Right lobe of liver (tissue), 4 donors: ENCODE measurements around the gene EIF4G1.

Source experiments
- POLR2A ChIP-seq: fragments of 450-650 bp; IDR thresholded peaks from one replicate; pipeline ENCODE4 v1.6.1; 2017; ENCODE audit warnings: antibody characterized with exemption, mild to moderate bottlenecking
- TF ChIP-seq, protein P1 (sequence below), 4 donors: fragments of 200-600 bp in 3 of 4; fragments of 450-650 bp in 1 of 4; IDR thresholded peaks; one replicate each; pipeline versions ENCODE4 v1.5.1 to v1.8.0; 2016 to 2022; ENCODE audit warnings: antibody characterized with exemption in 4 of 4, mild to moderate bottlenecking in 2 of 4
- donor health status: DM: no; HTN: no; CAD: no.
- donor health status: DM: no; HTN: no; CAD: no.
- donor health status: DM: no; HTN: yes; CAD: no.

- TF ChIP-seq, protein P1, sequence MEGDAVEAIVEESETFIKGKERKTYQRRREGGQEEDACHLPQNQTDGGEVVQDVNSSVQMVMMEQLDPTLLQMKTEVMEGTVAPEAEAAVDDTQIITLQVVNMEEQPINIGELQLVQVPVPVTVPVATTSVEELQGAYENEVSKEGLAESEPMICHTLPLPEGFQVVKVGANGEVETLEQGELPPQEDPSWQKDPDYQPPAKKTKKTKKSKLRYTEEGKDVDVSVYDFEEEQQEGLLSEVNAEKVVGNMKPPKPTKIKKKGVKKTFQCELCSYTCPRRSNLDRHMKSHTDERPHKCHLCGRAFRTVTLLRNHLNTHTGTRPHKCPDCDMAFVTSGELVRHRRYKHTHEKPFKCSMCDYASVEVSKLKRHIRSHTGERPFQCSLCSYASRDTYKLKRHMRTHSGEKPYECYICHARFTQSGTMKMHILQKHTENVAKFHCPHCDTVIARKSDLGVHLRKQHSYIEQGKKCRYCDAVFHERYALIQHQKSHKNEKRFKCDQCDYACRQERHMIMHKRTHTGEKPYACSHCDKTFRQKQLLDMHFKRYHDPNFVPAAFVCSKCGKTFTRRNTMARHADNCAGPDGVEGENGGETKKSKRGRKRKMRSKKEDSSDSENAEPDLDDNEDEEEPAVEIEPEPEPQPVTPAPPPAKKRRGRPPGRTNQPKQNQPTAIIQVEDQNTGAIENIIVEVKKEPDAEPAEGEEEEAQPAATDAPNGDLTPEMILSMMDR (IDR thresholded peaks at IDR 0.05) = no peak
- no peak for TF ChIP-seq POLR2A
These were observed 52.3 kb downstream of the EIF4G1 start for GRCh38 chr3:184366619-184367289.
